Activated naive CD4-positive, alpha-beta T cell treated with anti-CD3 and anti-CD28 coated beads, Interleukin-2, amount 50 U/mL, for 16 hours (primary cell): Measurements from ENCODE around the gene RHEBL1.

Experiments used
- DNase-seq: peaks from one replicate; pipeline ENCODE4 v3.0.0-alpha.2; 2020

RHEBL1 gene

DNA sequence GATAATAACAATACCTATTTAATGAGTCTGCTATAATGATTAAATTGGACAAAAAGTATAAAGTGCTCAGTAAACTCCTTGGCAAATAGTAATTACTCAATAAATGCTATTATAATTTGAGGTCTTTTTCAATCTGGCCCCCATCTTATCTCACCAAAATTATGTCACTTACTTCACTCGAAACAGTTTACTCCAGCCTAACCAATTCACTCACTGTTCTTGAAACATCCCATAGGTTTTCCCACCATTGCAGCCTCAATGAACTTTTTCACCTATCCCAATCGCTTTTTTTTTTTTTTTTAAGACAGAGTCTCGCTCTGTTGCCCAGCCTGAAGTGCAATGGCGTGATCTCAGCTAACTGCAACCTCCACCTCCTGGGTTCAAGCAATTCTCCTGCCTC lies 33.8 kb downstream of the RHEBL1 start:
- no peak for DNase-seq

DNA sequence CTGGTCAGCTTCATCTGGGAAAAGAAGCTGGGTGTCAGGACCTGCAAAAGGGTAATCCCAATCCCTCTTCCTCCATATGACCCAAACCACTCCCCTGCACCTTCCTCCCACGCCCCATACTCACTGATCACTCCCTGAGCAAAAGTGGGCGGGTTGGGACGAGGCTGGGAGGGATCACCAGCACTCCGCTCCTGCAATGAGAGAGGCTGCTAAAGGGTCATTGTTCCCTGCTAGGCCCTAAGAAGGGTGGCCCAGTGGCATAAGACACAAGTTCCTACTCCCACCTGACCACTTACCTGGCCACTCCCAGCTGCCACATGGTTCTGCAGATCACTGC lies 35.5 kb downstream of the RHEBL1 start:
- no peak for DNase-seq

DNA sequence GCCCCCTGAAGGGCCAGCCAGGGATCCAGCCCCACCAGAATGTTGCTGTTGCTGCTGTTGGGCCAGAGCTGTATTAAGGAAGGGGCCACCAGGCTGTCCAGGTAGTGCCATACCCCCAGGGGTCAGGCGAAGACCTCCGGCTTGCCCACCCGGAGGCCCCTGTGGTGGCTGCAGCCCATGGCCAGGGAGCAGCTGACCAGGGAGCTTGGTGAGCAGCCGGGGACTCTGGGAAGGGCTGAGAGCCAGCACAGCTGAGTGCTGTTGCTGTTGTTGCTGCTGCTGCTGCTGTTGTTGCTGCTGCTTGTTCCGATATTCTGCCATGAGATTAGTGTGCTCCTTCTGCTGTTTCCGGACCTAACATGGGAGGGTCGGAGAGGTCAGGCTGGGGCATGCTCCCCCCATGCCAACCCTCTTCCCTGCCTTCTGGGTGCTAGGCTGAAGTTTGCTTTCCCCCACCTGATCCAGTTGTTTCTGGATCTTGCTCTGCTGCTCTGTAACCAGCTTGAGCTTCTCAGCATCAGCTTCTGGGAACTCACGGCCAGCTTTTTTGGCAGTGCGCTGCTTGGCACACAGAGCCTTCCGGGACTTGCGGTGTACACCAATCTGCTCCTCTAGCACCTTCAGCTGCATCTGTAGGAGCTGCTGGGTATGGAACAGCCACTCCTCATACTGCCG lies 36.0 kb downstream of the RHEBL1 start:
- DNase-seq: no peak

DNA sequence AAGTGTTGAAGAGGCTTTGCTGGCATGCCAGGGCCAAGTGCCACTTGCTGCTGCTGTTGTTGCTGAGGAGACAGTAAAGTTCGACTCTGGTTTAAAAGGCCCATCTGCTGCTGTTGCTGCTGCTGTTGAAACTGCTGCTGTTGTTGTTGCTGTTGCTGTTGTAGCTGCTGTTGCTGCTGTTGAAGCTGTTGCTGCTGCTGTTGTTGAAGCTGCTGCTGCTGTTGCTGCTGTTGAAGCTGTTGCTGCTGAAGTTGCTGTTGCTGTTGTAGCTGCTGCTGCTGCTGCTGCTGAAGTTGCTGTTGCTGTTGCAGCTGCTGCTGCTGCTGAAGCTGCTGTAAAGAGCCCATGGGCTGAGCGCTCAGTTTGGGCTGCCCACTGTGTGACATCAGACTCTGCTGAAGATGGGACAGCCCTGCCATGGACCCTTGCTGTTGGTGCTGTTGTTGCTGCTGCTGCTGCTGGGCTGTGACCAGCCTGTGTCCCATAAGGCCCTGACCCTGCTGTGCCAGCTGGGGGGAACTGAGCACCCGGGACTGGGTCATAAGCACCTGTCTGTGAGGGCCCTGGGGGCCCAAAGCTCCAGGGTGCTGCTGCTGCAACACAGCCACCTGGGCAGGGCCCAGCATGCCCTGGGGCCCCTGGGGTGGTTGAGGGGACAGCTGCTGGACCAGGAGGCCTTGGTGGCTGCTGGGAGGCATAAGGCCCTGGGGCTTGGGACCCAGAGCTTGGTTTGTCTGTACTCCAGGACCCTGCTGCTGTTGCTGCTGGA lies 36.9 kb downstream of the RHEBL1 start:
- DNase-seq: no peak

DNA sequence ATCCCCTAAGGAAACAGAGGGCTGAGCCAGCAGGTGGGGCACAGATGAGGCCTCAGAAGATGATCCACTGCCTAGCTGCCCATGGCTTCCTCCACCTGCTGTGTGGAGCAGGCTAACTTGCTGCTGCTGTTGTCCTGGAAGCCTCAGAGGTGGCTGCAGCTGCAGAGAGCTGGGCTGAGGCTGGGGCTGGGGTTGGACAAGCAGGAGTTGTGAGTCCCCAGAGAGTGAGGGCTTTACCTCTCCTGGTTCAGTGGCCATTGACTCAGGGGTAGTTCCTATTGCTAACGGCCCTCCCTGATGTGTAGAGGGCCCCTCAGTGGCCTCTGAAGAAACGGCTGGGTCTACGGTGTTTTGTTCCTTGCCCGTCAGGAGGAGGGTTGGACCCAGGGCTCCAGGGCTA lies 37.5 kb downstream of the RHEBL1 start:
- DNase-seq: no peak

DNA sequence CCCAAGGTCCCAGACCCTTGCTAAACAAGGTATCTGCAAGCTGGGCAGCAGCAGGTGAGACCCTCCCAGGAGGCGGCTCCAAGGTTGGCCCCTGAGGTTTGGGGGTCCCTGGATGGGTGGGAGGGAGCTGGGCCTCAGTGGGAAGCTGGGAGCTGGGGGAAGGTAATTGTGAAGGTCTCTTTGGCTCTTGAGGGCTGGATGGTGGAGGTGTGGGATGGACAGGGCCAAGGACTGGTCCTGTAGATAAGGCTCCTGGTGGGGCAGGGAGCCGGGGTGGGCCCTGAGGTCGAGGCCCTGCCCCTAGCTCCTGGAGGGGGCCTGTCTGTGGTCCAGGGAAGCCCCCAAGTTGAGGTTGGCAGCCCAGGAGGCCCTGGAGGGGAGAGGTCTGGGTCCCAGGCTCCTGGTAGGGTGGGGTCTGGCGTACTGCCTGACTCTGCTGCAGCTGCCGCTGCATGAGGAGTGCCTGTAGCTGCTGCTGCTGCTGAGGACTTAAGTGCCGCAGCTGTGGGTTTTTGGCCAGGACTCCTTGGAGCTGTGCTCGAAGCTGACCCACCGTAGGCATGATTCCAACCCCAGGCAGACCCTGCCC lies 38.1 kb downstream of the RHEBL1 start:
- no peak for DNase-seq

DNA sequence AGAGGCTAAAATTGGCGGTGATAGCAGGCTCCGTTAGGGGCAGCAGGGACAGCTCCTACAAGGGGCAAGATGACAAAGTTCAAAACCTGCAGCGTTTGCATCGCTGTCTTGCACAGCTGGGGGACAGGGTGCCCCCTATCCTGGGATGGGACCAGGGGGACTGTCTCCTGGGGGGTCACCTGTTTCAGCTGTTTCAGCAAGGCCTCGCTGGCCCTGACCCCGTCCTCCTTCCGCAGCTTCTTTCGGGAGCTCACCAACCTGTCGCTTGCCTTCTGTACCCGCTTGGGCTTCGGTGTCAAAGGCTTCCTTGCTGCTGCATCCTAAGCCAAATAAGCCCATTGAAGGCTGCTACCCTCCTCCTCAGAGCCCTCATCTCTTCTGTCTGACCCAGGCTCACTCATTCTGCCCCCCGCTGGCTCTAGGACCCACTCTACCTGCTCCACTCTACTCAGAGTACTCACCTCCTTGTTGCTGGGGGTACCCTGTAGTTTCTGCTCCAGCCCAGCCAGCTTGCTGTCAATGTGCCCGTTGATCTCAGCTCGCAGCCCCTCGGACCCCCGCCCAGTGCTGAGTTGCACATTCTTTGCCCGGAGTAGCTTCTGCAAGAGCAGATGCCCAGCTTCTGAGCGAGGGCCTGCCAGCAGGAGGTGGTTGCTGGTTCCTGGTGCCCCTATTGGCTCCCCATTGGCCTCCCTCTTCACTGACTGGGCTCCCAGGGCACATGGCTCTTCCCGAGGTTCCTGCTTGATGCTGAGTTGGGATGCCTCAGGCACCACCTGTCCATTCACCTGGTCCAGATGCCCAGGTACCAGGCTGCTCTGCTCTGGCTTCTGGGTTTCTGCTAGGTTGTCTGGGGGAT lies 38.8 kb downstream of the RHEBL1 start:
- DNase-seq: no peak

DNA sequence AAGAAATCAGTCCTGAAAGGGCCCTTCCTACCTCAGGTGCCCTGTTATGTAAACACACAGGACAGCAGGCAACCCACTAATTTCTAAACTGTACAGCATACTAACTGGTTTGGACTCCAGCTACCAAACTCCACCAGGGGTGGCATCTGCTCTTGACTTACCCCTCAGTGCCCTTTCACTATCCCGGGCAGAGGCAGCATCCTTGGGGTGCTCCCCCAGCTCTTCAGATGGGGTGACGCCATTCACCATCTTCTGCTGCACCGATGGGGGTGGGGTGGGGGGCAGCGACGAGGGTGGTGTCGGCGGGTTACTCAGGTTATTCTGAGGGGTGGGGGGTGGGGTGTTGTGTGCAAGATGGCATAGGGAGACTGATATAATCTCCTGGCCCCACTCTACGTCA lies 39.7 kb downstream of the RHEBL1 start:
- DNase-seq: no peak

DNA sequence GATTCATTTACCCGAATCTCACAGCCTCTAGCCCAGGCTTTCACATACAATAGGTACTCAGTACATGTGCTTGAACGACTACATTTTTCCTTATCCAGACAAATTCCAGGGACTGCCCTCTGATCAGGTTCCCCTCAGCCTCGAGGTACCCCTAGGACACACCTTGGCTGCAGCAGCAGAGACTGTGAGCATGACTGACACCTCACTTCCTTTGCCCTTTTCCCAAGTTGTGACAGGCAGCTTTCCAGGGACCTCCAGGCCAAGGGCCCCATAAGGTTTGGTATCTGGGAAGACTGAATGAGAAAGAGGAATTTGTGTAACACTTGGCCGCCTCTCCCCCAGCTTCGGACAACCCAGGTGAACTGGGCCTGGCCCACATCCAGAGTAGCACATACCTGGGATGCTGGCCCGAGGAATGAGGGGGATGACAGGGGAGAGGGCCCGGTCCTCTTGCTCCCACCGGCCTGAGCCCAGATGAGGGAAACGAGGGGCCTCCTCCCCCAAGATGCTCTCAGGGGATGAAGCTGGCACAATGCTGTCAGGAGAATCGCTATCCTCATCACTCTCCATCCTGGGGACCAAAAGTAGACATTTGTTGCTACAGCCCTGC lies 41.0 kb downstream of the RHEBL1 start:
- no peak for DNase-seq

DNA sequence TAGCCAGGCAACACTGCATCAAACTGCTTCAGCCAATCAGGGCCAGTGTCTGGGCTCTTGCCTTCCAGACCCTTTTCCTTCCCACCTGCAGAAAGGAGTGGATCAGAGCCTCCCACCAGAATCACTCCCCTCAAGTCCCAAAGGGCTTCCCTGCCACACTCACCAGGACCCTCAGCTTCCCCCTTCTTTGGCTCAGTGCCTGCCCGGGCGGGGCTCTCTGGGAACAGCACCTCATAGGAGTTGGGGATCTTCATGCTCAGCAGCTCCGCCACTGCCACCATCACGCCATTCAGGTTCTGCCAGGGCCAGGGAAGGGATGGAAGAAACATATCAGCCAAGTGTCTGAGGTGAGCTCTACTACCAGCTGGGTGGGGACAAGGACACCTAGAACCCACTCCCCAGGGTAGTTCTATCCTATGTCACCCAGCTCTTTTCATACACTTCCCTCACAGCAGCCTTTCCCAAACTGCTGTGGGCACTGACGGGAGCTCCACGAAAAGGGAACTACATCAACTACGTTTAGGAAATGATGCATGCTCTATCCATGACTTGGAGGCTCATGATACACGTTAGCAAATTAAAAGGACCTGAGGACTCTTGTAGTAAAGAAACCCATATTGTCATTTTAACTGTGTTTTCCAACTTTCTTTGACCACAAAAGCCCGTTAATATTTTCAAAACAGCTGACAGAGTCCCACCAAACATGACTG lies 41.8 kb downstream of the RHEBL1 start:
- no peak for DNase-seq

DNA sequence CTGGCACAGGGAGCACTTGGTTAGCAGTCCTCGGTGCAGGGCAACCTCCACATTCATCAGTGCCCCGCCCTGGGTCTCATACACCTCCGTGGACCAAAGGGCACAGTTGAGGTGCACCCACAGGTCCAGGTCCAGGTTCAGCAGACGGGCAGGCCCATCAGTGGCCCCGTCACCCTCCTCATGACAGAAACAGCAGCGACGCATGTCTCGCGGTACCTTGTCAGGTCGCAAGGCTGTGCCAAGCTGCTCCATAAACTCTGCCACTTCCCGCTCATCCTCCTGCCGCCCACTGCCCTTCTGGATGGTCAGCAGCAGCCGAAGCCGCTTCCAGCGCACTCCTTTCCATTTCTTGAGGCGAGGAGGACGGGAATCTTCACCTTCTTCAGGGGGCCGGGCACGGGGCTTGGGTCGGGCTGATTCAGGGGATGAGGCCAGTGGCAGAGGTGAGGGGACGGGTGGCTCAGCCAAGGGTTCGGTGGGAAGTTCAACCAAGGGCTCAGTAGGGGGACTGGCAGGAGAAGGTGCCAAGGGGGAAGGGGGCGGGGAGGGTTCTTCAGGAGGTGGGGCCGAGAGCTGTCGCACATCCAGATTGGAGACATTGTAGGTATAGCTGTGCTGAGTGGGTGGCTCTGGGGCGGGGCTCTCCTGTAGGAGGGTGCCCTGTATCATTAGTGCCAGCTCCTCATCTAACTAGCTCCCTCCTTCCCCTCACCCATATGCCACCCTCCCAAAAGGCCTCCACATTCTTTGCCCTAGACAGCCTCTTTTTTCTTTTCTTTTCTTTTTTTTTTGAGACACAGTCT lies 42.9 kb downstream of the RHEBL1 start:
- no peak for DNase-seq

DNA sequence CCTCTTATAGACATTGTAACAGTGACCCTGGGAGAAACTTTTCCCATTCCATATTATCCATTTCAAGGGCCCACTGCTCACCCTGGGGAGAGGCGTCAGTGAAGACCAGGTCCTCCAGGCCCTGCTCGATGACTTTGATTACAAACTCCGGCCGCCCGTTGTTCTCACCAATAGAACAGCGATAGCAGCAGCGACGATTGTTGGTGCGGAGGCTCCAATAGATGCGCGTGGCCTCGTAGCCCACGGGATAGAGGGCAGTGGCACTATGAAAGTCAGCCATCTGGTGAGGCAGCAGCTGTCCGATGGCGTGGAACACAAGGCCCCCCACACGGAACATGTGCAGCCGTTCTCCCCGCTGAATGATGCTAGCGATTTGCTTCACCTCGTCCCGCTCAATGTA lies 43.7 kb downstream of the RHEBL1 start:
- no peak for DNase-seq

DNA sequence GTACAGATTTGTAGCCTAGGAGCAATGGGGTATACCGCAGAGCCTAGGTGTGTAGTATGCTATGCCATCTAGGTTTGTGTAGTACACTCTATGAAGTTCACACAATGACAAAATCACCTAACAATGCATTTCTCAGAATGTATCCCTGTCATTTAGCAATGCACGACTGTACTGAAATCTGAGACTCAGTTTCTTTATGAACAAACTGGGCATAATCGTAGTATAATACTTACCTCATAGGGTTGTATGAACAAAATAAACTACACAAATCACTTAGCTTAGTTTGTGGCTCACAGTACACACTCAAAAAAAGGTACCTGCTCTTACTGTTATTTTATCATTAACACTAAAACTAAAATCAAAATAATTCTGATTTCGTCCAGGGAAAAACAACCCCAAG lies 44.3 kb downstream of the RHEBL1 start:
- DNase-seq: no peak

DNA sequence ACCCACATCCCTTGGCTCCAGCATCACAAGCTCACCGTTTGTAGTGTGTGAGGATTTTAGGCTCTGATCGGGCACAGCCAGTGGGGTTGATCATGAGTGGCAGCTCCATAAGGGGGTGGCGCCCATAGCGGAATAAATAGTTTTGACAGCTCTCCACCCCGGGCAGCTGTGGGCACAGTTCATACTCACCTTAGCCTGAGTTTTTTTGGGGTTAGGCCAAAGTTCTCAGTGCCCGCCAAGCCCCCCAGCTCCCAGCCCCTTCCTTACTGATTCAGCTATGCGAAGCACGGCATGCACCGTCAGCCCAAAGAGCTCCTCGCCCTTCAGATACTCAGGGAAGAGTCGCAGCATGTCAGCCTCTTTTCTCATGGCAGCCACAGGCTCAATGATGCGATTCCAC lies 45.2 kb downstream of the RHEBL1 start:
- DNase-seq: no peak

DNA sequence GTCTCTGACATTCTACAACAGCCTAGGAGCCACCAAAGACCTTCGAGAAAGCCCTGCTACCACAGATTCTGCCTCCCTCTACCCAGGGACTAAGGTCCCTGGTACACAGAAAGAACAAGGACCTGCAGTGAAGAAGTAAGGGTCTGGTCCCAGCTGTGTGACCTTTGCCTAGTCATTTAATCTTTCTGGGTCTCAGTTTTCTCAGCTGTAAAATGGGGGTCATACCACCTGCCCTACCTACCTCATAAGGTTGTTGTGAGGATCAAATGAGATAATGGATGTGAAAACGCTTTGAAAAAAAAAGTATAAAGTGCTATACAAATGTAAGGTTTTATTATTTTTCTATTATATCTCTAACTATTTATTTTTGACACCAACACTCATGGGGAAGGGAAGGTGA lies 46.0 kb downstream of the RHEBL1 start:
- DNase-seq: no peak

DNA sequence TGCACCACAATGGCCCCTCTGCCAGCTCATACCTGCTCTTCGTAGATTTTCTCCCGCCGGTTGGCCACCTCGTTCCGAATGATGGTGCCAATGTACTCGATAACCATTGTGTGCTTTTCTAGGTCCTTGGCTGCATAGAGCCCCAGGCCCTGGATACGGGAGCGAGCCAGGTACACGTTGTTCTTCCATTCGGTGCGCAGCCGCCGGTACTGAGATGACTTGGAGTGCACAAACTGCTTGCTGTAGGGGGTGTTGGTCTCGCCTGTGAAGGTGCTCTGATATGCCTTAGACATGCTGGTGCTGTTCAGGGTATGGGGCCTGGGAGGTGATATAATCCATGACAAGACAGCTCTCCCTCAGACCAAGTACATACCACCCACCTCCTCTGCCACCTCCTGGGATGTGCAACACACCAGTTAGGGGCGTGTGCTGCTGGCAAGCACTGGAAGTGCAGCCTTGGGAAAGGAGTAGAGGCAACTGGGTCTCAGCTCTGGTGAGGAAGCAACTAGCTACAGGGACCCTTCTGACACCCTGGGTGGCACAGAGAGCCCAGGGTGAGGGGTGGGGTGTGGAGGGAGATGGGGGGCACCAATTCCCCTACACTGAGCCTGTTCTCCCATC lies 47.1 kb downstream of the RHEBL1 start:
- no peak for DNase-seq

DNA sequence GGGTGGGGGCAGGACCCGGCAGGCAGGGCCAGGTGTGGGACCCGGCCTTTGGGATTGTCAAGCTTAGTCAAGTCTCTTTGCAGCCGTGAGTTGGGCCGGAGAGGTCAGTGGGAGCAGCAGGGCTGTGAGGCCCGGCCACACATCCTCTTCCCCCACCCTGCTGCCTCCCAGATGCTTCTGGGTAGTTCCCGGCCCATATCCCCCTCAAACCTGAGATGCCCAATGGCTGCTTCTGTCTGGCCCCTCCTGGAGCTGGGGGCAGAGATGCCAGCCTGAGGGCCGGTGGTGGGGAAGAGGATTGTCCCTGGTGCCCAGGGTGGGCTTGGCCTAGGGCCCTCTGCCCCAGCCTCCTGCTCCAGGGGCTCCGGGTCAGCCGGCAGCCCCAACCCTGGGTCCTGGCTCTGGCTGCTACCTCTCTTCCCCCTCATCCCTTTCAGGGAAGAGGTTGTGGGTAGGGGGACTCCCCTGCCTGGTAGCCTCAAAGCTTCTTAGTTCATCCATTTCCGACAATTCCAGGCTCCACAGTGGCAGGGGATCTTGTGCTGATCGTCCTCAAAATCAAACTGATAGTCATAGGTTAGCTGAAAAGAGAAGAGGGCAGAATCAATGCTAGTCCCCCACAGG lies 48.4 kb downstream of the RHEBL1 start:
- DNase-seq: no peak

DNA sequence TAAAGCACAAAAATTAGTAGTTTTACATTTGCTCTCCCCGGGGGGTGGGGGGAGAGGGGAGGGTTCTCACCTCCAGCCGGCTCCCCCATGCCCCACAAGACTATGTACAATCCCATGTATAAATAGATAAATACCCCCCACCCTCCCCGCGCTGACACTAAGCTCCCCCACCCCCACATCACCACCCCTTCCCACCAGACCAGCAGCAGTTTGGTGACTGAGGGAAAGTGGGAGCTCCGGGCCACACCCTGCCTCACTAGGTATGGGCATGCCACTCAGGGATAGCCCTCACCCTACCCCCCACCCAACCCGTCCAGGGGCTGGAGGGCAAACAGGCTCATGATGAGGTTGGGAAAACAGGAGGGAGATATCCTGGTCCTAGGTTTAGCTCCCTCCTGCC lies 49.3 kb downstream of the RHEBL1 start:
- DNase-seq: no peak

DNA sequence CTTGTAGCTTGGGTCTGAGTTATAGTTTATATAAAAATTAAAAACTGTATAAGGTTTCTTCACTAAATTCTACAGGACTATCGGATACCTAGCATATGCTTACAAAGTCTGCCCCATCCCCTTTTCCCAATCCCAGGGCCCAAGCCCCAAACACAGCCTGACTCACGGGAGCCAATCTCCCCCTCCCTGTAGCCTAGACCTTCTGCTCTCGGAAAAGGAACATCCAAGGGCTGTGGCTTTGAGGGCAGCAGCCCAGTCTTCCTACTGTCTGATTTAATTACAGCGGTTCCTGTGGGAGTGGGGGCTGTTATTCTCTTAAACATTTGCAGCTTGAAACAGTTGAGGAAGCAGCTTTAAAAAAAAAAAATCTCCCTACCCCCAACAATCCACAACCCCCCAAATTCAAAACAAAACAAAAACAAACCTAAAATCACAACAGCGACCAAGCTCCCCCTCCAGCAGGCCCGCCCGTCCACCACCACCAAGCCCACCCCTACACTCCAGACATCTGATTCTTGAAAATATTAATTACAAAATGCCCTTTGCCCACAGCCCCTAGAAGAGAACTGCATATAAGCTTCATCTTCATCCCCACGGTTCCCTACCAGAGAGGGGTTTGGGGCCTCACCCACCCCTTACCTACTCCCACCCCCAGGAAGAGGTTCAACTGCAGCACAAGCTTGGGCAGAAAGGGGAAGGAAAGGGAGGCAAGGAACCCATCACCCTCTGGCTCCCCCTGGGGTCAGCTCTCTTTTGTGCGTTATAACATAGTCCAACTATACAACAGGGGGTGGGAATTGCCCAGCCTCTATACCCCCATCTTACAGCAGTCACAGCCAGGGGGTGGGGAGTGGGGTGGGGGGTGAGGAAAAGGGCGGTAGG lies 50.1 kb downstream of the RHEBL1 start:
- DNase-seq: peak; percentile 35

DNA sequence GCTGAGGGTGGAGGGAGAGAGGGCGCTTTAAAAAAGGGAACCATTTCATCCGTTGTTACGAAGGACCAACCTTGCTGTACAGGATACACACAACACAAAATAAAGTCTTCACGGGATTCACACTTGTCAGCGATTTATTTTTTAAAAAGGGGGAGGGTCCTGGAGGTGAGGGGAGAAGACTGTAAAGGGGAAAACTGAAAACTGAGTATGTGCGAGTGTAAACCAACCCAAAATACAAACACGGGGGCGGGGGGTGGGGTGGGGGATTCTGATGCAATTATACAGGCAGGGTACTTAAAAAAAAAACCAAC lies 50.7 kb downstream of the RHEBL1 start:
- no peak for DNase-seq
